ENCODE data around the gene SLC47A2. TPM values are rescaled to one million over a fixed set of nuclear protein-coding genes. Genes with fewer than 3 reads are reported as not detected.

The SLC47A2 gene
- total and polyA plus RNA-seq, 2 of the 13 experiments (the other 11 are each of a cell fraction or from before 2014, with no cell fraction given), result 0.04 TPM; not detected in 1

GRCh38 chr17:19713901-19714361 lies 2.5 kb downstream of the SLC47A2 start:
- CTCF ChIA-PET (ENCODE audit: low intra/inter-chr PET ratio, low total read pairs), result no interaction called here
- H3K4me2 ChIP-seq (ENCODE audit: low read depth, low read length), result no peak overlapping the region
- H3K9me3 ChIP-seq (ENCODE audit: low read length), result no peaks in the 10 kb centered on the region
- no peaks in the 10 kb centered on the region for H3K36me3 ChIP-seq (replicated peaks in 1 of 2; ENCODE audit: control insufficient read depth in 1 of 2, insufficient read depth in 2 of 2, low read length in 2 of 2)
- TF ChIP-seq ZBTB33 (CRISPR knock-in tag; IDR thresholded peaks at IDR 0.05), result 0 out of 2 replicates have a peak, but pooled peaks have one; percentile 22
- TF ChIP-seq GATAD2A (CRISPR knock-in tag; IDR thresholded peaks at IDR 0.05), result no peak
- POLR2A ChIA-PET, result interaction anchor here (2.2 kb wide), 1 partner anchor 65 kb away, joined by 5 read pairs; the partner anchor contains the start of gene ALDH3A2
- no TSS peak for BruUV-seq (replicated peaks)
- ATAC-seq (no peak), FAIRE-seq (no peak), DNase-seq (ENCODE audit: low spot score) (no peak)
- no peak overlapping the region for H3K9ac ChIP-seq (ENCODE audit: insufficient read depth, low read depth, low read length)
- H3K27me3 ChIP-seq (ENCODE audit: control insufficient read depth in 1 of 2, insufficient read depth in 2 of 2, low read length in 2 of 2), result peaks cover 0 to 4% of the 10 kb centered on the region in 2 experiments; a peak in 2 of 5 replicates
- H3K79me2 ChIP-seq (ENCODE audit: insufficient read depth, low read length), result no peaks in the 10 kb centered on the region
- no peak overlapping the region for H3K27ac ChIP-seq (ENCODE audit: extremely low read length, insufficient read depth, low read length)
- no peak overlapping the region for H2AFZ ChIP-seq (ENCODE audit: low read length)
- intact Hi-C loops (cut with micrococcal nuclease; ENCODE audit: unreplicated experiment) (no loop called here), in situ Hi-C loops (cut with HindIII; ENCODE audit: extremely low pct_ligation_motif_present, low pct_unique_long_range_greater_than_20kb) (loop anchor here (25.0 kb wide), 1 partner anchor 202 kb away; no protein-coding TSS in a partner anchor)
- no peak overlapping the region for H3K4me3 ChIP-seq (replicated peaks in 1 of 3; ENCODE audit: insufficient read depth in 1 of 3, low read depth in 2 of 3, low read length in 3 of 3)
- peaks cover 41% of the 10 kb centered on the region for H3K4me1 ChIP-seq (ENCODE audit: insufficient read depth, low read length)
- no peaks in the 10 kb centered on the region for H4K20me1 ChIP-seq (ENCODE audit: insufficient read depth, low read length)
- 93% methylated on average over 11 of the region's 28 CpGs for WGBS (ENCODE audit: low lambda C conversion rate)

- Histone ChIP-seq H3K4me2 (ENCODE audit: low read depth, low read length) (no peak overlapping the region), H3K9me3 (ENCODE audit: low read length) (no peaks in the 10 kb centered on the region), H4K20me1 (ENCODE audit: insufficient read depth, low read length) (no peaks in the 10 kb centered on the region), H3K9ac (ENCODE audit: insufficient read depth, low read depth, low read length) (no peak overlapping the region), H3K36me3 (replicated peaks in 1 of 2; ENCODE audit: control insufficient read depth in 1 of 2, insufficient read depth in 2 of 2, low read length in 2 of 2) (no peaks in the 10 kb centered on the region), H3K27ac (ENCODE audit: extremely low read length, insufficient read depth, low read length) (no peak overlapping the region), H3K4me3 (replicated peaks in 1 of 3; ENCODE audit: insufficient read depth in 1 of 3, low read depth in 2 of 3, low read length in 3 of 3) (no peak overlapping the region), H2AFZ (ENCODE audit: low read length) (no peak overlapping the region), H3K4me1 (ENCODE audit: insufficient read depth, low read length) (peaks cover 41% of the 10 kb centered on the region), H3K79me2 (ENCODE audit: insufficient read depth, low read length) (no peaks in the 10 kb centered on the region), H3K27me3 (ENCODE audit: control insufficient read depth in 1 of 2, insufficient read depth in 2 of 2, low read length in 2 of 2) (peaks cover 0 to 4% of the 10 kb centered on the region in 2 experiments; a peak in 2 of 5 replicates)
- POLR2A ChIA-PET, result no interaction called here
- WGBS (ENCODE audit: low lambda C conversion rate), result 77% methylated on average over 7 of the region's 16 CpGs
- BruUV-seq (replicated peaks), result no TSS peak
- in situ Hi-C loops (cut with HindIII; ENCODE audit: extremely low pct_ligation_motif_present, low pct_unique_long_range_greater_than_20kb), result loop anchor here (25.0 kb wide), 1 partner anchor 201 kb away; no protein-coding TSS in a partner anchor
- FAIRE-seq, result no peak
- CTCF ChIA-PET (ENCODE audit: low intra/inter-chr PET ratio, low total read pairs), result no interaction called here
- no peak for DNase-seq (ENCODE audit: low spot score)
- intact Hi-C loops (cut with micrococcal nuclease; ENCODE audit: unreplicated experiment), result no loop called here
- ATAC-seq, result peak; percentile 17; the same call in 1 of the 3 replicates
- TF ChIP-seq ZBTB10 (CRISPR knock-in tag; IDR thresholded peaks at IDR 0.05; ENCODE audit: borderline replicate concordance), result no peak
- no peak for TF ChIP-seq NR2F6 (IDR thresholded peaks at IDR 0.05)
- no peak for TF ChIP-seq NR2F6 (CRISPR knock-in tag; IDR thresholded peaks at IDR 0.05)
- TF ChIP-seq IKZF5 (CRISPR knock-in tag; IDR thresholded peaks at IDR 0.05), result no peak
- no peak for TF ChIP-seq CREM (IDR thresholded peaks at IDR 0.05)
- no peak for TF ChIP-seq CREM (CRISPR knock-in tag; IDR thresholded peaks at IDR 0.05)
- TF ChIP-seq MED13 (CRISPR knock-in tag; IDR thresholded peaks at IDR 0.05), result no peak
- TF ChIP-seq ZFP91 (CRISPR knock-in tag; IDR thresholded peaks at IDR 0.05; ENCODE audit: borderline replicate concordance), result no peak
- no peak for TF ChIP-seq SNAPC5 (CRISPR knock-in tag; IDR thresholded peaks at IDR 0.05; ENCODE audit: borderline replicate concordance)
Measured at GRCh38 chr17:19713462-19713861, 2.9 kb downstream of the SLC47A2 start.
